Stimulated activated CD8-positive, alpha-beta memory T cell treated with anti-CD3 and anti-CD28 coated beads, Interleukin-12 subunit alpha, Interleukin-12 subunit beta, amount 100 ng/mL, for 1 hour (primary cell): Measurements from ENCODE around the gene CCDC9.

Experiments used
- DNase-seq: peaks from one replicate; pipeline ENCODE4 v3.0.0-alpha.2; 2020; ENCODE audit warnings: low read depth

Gene CCDC9

DNA sequence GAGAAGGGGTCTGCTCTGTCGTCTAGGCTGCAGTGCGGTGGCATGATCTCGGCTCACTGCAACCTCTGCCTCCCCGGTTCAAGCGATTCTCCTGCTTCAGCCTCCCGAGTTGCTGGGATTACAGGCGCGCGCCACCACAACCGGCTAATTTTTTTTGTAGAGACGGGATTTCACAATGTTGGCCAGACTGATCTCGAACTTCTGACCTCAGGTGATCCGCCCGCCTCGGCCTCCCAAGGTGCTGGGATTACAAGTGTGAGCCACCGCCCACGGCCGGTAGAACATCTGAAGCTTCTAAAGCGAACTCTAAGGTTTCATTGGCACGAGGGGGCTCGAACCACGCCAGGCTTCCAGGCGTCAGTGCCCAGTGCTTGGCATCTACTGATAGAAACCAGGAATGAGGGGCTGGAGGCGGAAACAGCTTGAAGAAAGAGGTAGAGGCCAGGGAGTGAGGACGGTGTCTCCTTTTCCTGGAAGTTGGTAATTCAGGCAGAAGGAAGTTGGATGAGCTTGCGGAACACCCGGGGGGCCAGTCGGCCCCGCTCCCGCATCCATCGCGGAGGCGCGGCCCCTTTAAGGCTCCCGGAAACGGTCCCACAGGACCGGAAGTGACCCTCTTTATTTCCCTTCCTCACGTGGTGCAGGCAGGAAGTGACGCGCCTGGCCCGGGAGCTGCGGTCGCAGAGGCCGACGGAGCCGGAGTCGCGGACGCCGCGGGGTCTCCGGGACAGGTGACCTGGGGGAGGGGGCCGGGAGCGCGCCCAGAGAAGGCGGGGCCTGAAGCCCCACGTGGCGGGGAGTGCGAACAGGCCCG, at the start of gene CCDC9:
CCDC9 (plus strand) TSS at position 647 of the 814 bp plus-strand sequence. CDS start 1,876 bp downstream, outside the sequence.
- peak; percentile 82 for DNase-seq

DNA sequence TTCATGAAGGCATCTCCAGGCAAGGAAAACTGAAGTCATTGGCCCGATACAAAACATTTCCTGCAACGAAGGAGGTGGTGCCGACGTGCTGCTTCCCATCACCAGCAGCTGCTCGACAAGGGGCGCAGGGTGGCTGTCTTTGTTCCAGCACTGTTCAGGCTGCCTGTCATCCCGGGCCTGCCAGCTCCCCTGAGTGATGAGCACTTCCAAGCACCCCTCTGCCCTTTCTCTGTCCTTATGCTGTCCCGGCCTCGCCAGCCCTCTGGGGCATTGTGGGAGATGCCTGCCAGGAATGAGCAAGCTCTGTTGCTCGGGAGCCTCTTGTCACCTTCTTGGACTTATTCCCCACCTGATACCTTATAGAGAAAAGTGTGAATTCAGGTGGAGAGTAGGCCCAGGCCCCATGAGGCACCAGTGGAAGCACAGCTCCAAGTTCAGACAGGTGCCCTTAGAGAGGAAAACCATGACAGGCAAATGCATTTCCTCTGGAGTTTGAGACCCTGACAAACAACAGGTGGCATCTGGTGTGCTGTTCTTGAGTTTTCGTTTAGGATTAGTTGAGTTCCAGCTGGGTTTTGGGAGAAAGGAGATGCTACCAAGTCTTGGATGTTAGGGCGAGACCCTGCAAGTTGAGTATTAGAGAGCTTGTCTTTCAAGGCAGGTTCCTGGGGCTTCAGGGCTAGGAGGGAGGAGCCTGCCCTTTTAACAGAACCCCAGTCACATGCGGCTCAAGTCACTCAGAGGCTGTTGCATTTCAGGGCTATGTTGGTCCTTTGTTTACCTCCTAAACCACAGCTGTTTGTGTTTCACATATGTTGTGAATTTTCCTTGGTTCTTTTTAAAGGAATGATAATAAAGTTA, 46.8 kb upstream of the CCDC9 start:
- DNase-seq = no peak

DNA sequence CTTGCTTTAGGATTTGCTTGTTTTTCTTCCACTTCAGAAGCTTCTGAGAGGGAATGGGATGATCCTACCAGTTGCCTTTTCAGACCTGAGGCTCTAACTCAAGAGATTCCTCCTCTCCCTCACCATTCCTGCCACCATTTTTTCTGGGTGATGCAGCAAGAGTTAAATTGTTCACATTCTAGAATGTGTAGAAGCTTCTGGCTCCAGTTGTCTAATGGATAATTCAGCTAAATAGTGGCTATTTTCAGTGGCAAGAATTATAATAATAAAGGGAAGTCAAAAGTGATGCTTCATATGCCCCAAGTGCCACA, 46.2 kb upstream of the CCDC9 start:
- no peak for DNase-seq

DNA sequence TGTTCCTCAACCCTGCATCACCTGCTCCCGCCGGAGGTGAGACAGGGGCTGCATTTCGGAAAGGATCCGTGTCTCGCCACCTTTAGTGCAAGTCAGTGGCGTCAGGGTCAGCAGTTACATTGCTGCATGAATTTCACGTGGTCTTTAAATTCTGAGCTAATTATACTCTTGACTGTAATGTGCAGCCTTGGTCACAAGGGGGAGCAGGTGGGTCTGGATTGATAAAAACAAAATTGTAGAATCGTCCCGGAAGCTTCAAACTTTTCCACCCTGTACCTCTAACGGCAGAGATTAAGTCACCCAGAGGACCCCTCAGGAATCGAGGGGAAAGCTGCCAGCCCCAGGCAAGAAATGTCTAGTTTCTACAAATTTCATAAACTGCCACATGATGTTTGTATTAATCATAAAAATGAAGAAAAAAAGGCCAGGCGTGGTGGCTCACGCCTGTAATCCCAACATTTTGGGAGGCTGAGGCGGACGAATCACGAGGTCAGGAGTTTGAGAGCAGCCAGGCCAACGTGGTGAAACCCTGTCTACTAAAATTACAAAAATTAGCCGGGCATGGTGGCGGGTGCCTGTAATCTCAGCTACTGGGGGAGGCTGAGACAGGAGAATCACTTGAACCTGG, 45.5 kb upstream of the CCDC9 start:
- DNase-seq = peak; percentile 79

DNA sequence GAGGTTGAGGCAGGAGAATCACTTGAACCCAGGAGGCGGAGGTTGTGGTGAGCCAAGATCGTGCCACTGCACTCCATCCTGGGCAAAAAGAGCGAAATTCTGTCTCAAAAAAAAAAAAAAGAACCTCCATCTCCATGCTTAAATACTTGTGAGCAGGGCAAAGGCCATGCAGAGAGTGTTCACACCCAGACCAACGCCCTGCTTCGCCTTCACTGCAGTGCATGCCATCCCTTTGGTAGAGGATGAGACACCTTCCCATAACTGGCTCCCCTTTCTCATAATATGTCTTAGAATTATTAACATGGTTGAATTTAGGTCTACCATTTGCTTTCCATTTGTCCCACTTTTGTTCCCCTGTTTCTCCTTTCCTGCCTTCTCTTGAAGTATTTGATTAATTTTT, 40.7 kb upstream of the CCDC9 start:
- no peak for DNase-seq

DNA sequence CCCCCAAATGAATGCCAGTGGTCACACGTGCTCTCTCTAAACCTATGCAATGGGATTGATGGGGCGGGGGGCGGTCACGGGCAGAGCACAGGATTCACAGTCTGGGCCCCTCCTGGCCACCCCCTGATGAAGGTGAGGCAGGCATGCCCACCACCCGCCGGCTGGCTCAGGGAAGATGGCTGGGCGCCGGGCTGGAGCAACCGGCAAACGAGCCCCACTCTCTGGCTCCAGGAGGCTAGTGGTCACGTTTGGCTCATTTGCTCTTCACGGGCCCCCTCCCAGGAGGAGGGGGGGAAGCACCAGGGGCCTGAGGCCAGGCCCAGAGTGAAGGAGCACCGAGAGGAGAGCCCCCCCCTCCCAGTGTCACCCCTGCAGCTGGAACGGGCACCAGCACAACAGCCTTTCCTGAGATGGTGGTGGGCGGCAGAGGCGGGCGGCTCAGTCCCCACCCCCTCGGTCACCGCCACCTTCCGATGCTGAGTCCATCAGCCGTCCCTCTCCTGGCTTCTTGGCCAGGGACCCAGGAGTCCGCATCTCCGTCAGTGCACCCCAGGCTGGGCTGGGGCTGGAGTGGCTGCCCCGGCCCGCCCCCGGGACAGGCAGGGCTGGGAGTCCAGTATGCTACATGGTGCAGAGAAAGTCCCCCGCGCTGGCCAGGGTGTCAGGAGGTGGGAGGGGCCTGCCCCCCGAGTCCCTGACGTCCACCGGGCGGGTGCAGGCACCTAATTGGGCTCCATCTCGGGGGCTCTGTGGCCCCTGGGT, 35.1 kb upstream of the CCDC9 start:
- no peak for DNase-seq

DNA sequence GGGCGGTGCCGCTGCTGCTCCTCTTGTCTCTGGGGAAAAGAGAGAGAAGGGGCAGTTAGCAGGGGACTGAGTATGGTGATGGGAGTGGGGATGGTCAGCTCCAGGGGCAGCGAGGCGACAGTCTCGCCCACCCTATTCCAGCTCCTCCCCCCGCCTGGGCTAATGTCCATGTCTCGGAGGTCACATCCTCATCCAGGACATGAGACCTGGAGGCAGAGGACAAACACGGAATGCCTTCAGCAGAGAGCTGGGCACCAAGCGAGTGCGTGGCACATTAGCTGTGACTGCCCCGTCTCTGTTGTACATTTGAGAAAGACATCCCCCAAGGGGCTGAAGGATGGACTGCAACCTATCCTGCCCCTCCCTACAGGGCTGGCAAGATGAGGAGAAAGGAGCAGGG, 34.4 kb upstream of the CCDC9 start:
- DNase-seq = no peak

DNA sequence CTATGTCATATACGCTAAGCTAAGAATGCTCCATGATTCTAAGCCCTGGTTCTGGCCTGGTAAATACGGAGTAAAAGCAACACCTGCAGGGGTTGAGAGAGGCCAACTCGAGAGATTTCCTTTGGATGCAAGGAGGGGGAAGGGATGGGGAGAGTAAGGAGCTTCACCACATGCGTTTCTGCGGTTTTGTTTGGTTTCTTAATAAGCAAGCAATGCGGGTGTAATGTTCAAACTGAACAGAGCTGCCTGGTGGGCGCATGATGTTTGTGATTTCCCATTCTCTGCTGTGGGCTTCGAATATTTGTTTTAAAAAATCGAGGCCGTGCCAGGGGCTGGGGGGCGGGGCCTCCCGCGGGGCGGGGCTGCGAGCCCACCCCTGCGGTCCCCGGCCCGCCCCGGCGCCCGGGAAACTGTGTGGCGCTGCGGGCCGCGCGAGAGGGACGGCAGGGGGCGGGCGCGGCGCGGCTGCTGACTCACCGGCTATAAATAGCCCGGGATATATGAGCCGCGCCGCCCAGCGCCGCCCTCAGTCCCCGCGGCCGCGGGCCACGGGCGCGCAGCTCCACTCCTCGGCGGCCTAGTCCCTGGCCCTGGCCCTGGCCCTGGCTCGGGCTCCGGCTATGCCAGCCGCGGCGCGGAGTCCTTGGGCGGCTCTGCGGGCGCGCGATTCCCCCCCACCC, 30.4 kb upstream of the CCDC9 start:
- DNase-seq = peak; percentile 75

DNA sequence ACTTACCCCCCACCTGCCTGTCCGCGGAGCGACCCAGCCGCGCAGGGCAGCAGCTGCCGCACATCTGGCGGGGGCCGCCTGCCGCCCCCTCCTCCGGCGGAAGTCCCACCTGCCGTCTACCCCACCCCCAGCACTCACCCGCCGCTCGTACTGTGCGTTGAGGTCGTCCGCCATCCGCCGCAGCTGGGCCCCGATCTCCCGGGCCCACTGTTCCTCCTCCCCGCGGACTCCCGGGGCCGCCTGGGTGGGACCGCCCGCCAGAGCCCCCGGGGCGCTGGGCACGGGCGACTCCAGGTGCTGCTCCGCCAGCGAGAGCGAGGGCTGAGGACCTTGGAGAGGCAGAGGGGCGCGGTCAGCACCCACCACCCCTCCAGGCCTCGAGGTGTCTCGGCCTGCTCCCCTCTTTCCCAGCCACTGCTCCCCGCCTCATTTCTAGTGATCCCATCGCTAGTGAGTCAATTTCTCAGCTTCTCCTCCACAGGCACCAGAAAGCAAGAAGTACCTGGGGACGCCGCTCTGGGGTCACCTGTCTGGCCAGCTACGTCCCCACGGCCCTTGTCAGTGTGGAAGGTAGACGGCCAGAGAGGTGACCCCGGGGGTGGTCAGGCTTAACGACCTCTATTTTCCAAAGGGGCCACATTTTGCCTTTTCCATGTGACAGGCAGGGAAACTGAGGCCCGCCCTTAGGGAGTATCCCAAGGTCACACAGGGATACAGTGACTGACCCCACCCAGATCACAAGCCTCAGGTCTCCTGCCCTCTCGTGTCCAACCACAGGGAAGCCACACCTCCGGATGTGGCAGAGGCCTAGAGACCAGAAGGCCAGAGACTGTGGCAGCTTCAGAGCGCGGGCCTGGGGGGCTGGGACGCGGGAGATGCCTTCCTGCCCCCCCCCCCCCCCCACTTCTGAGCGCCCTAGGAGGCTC, 29.6 kb upstream of the CCDC9 start:
- no peak for DNase-seq

DNA sequence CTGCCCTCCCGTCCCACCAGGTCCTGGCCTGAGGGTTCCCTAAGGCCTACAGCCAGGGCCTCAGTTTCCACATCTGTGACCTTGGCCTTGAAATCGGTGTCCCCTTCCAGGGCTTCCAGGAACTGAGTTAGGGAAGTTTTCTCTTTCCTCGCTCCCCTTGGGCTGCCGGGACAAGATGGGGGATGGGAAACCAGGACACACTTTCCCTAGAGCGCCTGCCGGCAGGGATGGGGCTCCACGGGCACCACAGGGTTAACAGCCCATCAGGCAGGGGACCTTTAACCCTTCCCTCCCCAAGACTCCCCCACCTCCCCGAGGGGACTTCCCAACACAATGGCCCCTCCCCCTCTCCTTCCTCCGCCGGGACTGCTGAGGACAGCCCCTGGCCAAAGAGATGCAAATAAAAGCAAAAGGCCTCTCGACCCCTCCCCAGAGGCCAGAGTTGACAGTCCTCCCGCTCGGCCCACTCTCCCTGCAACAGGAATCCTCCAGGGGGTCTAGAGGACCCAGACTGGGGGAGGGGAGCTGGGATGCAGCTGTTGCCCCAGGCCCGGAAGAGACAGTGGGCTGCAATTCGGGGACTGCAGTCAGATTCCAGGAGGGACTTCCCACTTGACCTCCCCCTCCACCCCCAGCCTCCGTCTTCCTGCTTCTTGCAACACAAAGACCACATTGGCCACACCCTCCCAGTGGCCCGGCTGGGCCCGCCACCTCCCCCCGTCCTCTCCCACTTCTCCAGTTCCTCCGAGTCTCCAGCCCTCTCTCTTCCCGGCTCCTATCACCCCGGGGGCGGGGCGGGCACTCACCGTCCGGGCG, 28.8 kb upstream of the CCDC9 start:
- DNase-seq = no peak

DNA sequence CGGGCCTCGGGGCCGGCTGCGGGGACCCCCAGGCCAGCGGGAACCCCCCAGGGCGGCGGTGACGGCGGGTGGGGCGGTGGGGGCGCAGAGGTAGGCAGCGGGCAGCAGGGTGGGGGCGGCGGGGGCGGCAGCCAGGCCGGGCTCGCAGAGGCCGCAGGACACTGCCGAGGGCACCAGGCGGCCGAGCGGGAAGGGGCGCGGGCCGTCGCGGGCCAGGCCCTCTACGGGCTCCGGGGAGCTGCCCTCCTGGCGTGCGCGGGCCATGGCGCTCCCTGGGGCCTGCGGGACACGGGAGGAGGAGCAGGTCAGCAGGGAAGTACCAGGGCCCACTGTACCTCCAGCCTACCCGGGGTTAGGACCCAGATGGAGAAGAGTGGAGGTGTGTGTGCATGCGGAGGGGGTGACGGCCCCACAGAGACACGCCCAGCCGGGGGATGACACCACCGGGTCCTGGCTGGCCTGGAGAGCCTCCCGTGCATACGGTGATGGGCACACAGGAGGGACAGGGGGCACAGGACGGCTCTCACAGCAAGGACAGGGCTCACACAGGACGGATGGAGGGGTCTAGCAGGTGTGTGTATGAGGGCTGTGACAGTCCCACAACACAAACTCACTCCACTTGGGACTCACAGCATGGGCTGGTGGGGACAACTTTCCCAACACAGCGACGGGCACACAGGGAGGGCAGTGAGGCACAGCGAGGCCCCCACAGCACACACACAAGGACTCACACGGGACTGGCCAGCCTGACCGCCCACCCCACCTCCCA, 28.0 kb upstream of the CCDC9 start:
- DNase-seq = no peak

DNA sequence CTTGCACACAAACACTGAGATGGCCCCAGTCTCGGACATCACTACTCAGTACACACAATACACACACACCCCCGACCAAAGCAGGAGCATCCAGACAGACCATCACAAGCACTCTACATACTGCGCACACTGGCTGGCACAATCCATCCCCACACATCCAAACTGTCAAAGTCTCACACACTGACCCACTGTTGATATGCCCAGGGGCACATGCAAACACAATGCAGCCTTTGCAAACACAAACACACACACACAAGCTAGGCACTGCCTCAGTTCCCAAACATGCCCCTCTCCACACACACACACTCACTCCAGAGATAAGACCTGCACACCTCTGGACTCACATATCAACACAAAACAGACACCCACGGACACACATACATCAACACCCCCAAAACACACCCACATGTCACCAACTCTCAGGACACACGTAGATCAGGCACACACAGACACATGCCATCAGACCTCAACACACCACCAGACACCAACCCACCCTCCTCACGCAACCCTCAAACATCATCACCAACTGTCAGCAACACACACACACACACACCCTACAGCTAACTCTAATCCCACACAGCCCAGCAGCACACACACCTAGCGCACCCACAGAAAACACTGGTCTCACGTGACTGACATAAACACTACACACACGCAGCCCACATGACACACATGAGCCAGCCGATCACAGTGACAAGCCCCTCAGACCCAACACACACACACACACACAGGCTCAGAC, 27.2 kb upstream of the CCDC9 start:
- DNase-seq = no peak

DNA sequence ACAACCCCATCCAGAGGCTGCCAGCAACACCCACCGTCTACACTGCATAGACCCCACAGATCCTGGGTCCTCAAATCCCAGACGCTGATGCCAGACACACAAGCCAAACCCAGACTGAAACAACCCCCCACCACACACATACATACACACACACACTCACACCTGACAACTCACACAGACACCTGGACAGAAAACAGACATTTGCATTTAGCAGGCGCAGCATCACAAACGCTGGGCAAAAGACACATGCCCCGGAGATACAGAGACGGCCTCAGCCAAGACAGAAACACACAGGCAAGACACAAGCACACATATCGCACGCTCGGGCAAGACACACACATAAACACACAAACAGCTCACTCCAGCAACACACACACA, 26.7 kb upstream of the CCDC9 start:
- DNase-seq = no peak

DNA sequence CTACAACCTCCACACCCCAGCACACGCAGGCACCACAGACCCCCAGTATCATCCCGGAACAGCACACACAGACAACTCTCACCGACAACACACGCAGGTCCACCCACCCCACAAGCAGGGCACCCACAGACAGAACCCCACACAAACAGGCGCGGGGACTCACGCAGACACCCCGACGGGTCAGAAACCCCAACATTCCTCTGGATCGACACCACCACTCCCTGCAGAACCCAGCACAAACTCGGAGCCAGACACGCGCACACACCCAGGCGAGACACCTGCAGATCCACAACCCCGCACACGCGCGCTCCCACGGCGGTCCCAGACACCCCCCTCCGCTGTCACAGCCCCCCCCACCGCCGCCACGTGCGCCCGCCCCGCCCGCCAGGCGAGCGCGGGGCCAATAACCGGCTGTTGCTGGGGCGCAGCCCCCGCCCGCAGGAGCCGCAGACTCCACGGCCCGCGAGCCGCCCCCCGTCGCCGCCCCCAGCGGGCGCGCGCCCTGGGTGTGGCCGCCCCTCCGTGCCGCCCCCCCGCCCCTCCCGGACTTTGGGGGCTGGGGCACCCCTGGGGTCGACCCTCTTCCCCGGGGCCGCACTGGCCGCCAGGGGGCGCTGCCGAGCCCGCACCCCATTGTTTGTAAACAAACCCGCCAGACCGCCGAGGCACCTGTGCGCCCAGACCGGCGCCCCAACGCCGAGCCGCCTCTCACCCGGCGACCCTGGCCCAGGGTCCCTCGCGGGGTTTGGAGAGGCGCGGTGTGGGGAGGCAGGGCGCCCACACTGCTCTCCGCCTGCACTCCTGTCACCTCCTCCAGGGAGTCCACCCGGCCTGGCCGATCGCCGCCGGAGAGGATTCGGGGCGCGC, 26.0 kb upstream of the CCDC9 start:
- DNase-seq = peak; percentile 69

DNA sequence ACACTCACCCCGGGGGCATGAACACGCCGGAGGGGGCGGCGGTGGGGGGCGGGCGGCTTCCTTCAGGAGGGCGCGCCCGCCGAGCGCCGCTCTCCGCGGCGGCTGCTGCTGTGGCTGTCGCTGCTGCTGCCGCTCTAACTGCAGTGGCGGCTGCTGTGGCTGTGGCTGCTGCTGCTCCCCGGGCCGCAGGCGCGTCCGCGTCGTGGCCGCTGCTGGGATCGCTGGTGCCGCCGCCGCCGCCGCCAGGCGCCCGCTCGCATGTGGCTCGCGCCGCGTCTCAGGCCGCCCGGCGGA, 25.5 kb upstream of the CCDC9 start, which contains the start of gene BBC3:
BBC3 (minus strand) TSS at position 279 of the 294 bp plus-strand sequence. CDS start 2,768 bp downstream, outside the sequence.
- DNase-seq = no peak

DNA sequence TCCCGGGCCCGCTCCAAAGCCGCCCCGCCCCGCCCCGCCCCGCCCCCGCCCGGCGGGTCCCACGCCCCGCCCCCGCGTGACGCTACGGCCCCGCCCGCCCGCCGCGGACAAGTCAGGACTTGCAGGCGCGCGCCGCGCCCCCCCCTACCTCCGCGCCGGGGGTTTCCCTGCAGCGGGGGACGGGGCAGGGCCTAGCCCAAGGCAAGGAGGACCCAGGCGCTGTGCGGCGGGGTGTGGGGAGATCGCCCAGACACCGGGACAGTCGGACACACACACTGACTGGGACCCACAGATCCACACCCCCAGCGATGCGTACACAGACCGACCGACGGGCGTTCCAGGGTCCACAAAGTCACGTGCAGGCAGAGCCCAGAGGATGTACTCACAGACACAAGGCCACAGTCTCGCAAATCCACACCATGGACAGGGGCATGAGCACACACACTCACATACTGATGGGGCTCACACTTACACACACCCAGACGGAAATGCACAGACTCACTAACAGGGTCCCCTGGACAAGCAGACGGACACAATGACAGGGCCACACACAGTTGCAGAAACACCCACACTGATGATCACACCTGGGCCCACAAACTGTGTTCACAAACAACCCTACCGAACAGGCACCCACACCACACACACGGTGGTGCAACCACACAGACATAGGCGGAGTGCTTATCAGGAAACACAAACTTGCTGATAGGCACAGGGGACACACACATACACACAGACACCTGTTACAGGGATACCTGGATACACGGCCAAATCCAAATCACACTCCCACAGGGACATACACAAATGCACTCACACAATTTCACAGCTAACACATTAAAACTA, 24.9 kb upstream of the CCDC9 start:
- peak; percentile 83 for DNase-seq
